Measurements from ENCODE around the gene SNRPA. TPM values are rescaled to one million over a fixed set of nuclear protein-coding genes. Genes with fewer than 3 reads are reported as not detected.

The SNRPA gene
- total and polyA plus RNA-seq, 2 of the 8 experiments (the other 6 are each of a cell fraction or from before 2014, with no cell fraction given), result 201 to 202 TPM

GRCh38 chr19:40762754-40763470 is 11.9 kb downstream of the SNRPA start (continued):
- TF ChIP-seq ATF2 (IDR thresholded peaks at IDR 0.05; ENCODE audit: low read length) (no peak), NRF1 (IDR thresholded peaks at IDR 0.05; ENCODE audit: low read depth, low read length) (no peak), HDAC6 (IDR thresholded peaks at IDR 0.05; ENCODE audit: low read depth, low read length) (no peak), BACH1 (IDR thresholded peaks at IDR 0.05; ENCODE audit: low read length) (no peak), CHD2 (IDR thresholded peaks at IDR 0.05; ENCODE audit: low read length) (no peak), PHF8 (conservative IDR thresholded peaks at IDR 0.05; ENCODE audit: low read depth, low read length) (no peak), EGR1 (IDR thresholded peaks at IDR 0.05; ENCODE audit: borderline replicate concordance, low read depth, low read length) (no peak), MAX (IDR thresholded peaks at IDR 0.05) (no peak), RBBP5 (IDR thresholded peaks at IDR 0.05; ENCODE audit: borderline replicate concordance, low read depth, low read length) (no peak)

Measured in H1 (cell line).